DND-41 (cell line): ENCODE results near the gene SWI5.

Experiments used
- ATAC-seq: fragments of 200-7000 bp; cut with Tn5 transposase; 3 replicates; pipeline ENCODE4 v1.9.1; 2021; ENCODE audit warnings: low read depth; ENCODE audit not compliant: insufficient read depth
- DNase-seq: peaks from one replicate; pipeline ENCODE4 v3.0.0-alpha.2; 2020
- H2AFZ ChIP-seq: 2 replicates; pipeline ENCODE4 v1.6.0; 2012; ENCODE audit warnings: low read depth, low read length
- H3K27ac ChIP-seq: 2 replicates; pipeline ENCODE4 v1.5.1; 2012; ENCODE audit warnings: low read length, inconsistent platforms
- H3K27me3 ChIP-seq: fragments of 200-600 bp; sonication (generic); 2 replicates; pipeline ENCODE4 v1.6.0; 2012; ENCODE audit warnings: low read length, mild to moderate bottlenecking, inconsistent platforms; ENCODE audit not compliant: insufficient read depth, poor library complexity
- H3K36me3 ChIP-seq: 2 replicates; pipeline ENCODE4 v1.5.1; 2012; ENCODE audit warnings: low read length, inconsistent platforms; ENCODE audit not compliant: insufficient read depth
- H3K4me1 ChIP-seq: 2 replicates; pipeline ENCODE4 v1.5.1; 2012; ENCODE audit warnings: mild to moderate bottlenecking, low read length; ENCODE audit not compliant: insufficient read depth
- H3K4me2 ChIP-seq: 2 replicates; pipeline ENCODE4 v1.6.0; 2012; ENCODE audit warnings: mild to moderate bottlenecking, moderate library complexity, low read length, inconsistent platforms; ENCODE audit not compliant: insufficient read depth
- H3K4me3 ChIP-seq, 2 experiments: fragments of 200-600 bp in 1 of 2; shearing (Covaris generic) in 1 of 2; 2 replicates each; pipeline ENCODE4 v1.5.1; 2012 to 2016; ENCODE audit warnings: inconsistent platforms in 2 of 2, low read length in 2 of 2, mild to moderate bottlenecking in 2 of 2, low read depth in 1 of 2, moderate library complexity in 1 of 2
- H3K79me2 ChIP-seq: 2 replicates; pipeline ENCODE4 v1.6.0; 2012; ENCODE audit warnings: low read length, inconsistent platforms; ENCODE audit not compliant: insufficient read depth
- H3K9ac ChIP-seq: 2 replicates; pipeline ENCODE4 v1.6.0; 2012; ENCODE audit warnings: low read depth, mild to moderate bottlenecking, inconsistent platforms, low read length, moderate library complexity
- H3K9me3 ChIP-seq: 2 replicates; pipeline ENCODE4 v1.5.1; 2012; ENCODE audit warnings: low read length, moderate library complexity, mild to moderate bottlenecking, inconsistent platforms; ENCODE audit not compliant: insufficient read depth, severe bottlenecking
- H4K20me1 ChIP-seq: 2 replicates; pipeline ENCODE4 v1.6.0; 2012; ENCODE audit warnings: low read length; ENCODE audit not compliant: insufficient read depth
- CTCF ChIP-seq: IDR thresholded peaks from 2 replicates; pipeline ENCODE4 v1.5.1; 2012; ENCODE audit warnings: borderline replicate concordance, low read length, moderate library complexity, mild to moderate bottlenecking; ENCODE audit not compliant: poor library complexity, severe bottlenecking; ENCODE audit errors: extremely low read depth
- EZH2 ChIP-seq: IDR thresholded peaks from 3 replicates; pipeline ENCODE4 v1.6.1; 2012; ENCODE audit warnings: borderline replicate concordance, low read depth, mild to moderate bottlenecking, moderate library complexity, low read length, inconsistent platforms; ENCODE audit not compliant: severe bottlenecking

SWI5 gene

GRCh38 chr9:128232528-128233428 is 43.3 kb upstream of the SWI5 start:
- no peak for TF ChIP-seq CTCF
- no peak for TF ChIP-seq EZH2
- Histone ChIP-seq H3K4me2 (no peak overlapping the region), H4K20me1 (no peaks in the 10 kb centered on the region; the same call in 1 of the 2 replicates), H3K79me2 (no peaks in the 10 kb centered on the region), H3K36me3 (no peaks in the 10 kb centered on the region), H3K27me3 (no peaks in the 10 kb centered on the region), H3K4me3 (no peak overlapping the region), H3K9ac (no peak overlapping the region), H3K9me3 (no peaks in the 10 kb centered on the region), H3K27ac (no peak overlapping the region), H2AFZ (no peak overlapping the region), H3K4me1 (no peaks in the 10 kb centered on the region)
- ATAC-seq (no peak; the same call in 2 of the 3 replicates), DNase-seq (no peak)

- no peaks in the 10 kb centered on the region; the same call in 1 of the 2 replicates for H4K20me1 ChIP-seq
- TF ChIP-seq EZH2 (no peak), CTCF (no peak)
- no peaks in the 10 kb centered on the region for H3K36me3 ChIP-seq
- H3K4me3 ChIP-seq: no peak overlapping the region
- H3K9ac ChIP-seq: no peak overlapping the region
- H2AFZ ChIP-seq: no peak overlapping the region
- H3K27ac ChIP-seq: no peak overlapping the region
- H3K27me3 ChIP-seq: no peaks in the 10 kb centered on the region
- H3K79me2 ChIP-seq: no peaks in the 10 kb centered on the region
- ATAC-seq (no peak), DNase-seq (no peak)
- H3K4me2 ChIP-seq: no peak overlapping the region
- H3K9me3 ChIP-seq: no peaks in the 10 kb centered on the region
- no peaks in the 10 kb centered on the region for H3K4me1 ChIP-seq
Observed at GRCh38 chr9:128233817-128234406, 42.2 kb upstream of the SWI5 start.

GRCh38 chr9:128242124-128242523 is 34.0 kb upstream of the SWI5 start:
- H3K9ac ChIP-seq: no peak overlapping the region
- no peaks in the 10 kb centered on the region for H4K20me1 ChIP-seq
- no peak for ATAC-seq
- no peaks in the 10 kb centered on the region for H3K9me3 ChIP-seq
- no peak overlapping the region for H3K4me2 ChIP-seq
- H3K27ac ChIP-seq: no peak overlapping the region
- no peak for TF ChIP-seq EZH2
- TF ChIP-seq CTCF: no peak
- no peaks in the 10 kb centered on the region for H3K36me3 ChIP-seq
- no peak overlapping the region for H2AFZ ChIP-seq
- H3K79me2 ChIP-seq: no peaks in the 10 kb centered on the region
- no peak for DNase-seq
- H3K4me1 ChIP-seq: no peaks in the 10 kb centered on the region
- no peak overlapping the region for H3K4me3 ChIP-seq
- no peaks in the 10 kb centered on the region for H3K27me3 ChIP-seq
